Vagina (tissue), 2 donors: ENCODE measurements around the gene HHLA2.

ENCODE experiments used
- CTCF ChIP-seq, 3 experiments: fragments of 450-650 bp in 2 of 3; fragments of 200-600 bp in 1 of 3; sonication (generic) in 1 of 3; IDR thresholded peaks; one replicate each; pipeline ENCODE4 v1.5.1; 2017 to 2019; ENCODE audit warnings: antibody characterized with exemption in 3 of 3, mild to moderate bottlenecking in 2 of 3, moderate library complexity in 2 of 3
- POLR2A ChIP-seq, 2 donors: fragments of 450-650 bp; IDR thresholded peaks; one replicate each; pipeline ENCODE4 v1.6.1; 2017; ENCODE audit warnings: antibody characterized with exemption in 2 of 2, mild to moderate bottlenecking in 2 of 2, moderate library complexity in 2 of 2
- POLR2AphosphoS5 ChIP-seq, 2 donors: sonication (generic); formaldehyde crosslinking; IDR thresholded peaks; one replicate each; pipeline ENCODE4 v1.9.0; 2017; ENCODE audit warnings: antibody characterized with exemption in 2 of 2, mild to moderate bottlenecking in 2 of 2, low read depth in 1 of 2; ENCODE audit not compliant: insufficient read depth in 1 of 2

DNA sequence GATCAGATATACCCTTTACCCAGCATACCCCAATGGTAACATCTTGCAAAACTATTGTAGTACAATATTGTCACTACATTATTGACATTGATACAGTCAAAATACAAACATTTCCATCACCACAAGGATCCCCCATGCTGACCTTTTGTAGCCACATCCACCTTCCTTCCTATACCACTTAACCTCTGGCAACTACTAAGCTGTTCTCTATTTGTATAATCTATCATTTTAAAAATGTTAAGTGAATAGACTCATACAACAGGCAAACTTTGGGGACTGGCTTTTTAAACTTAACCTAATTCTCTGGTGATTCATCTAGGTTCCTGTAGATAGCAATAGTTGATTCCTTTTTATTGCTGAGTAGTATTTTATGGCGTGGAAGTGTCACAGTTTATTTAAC is 44.5 kb upstream of the HHLA2 start:
- TF ChIP-seq CTCF (IDR thresholded peaks at IDR 0.05) (no peak), POLR2AphosphoS5 (IDR thresholded peaks at IDR 0.05; ENCODE audit: insufficient read depth in 1 of 2, low read depth in 1 of 2) (no peak), POLR2A (IDR thresholded peaks at IDR 0.05) (no peak)
